Trophoblast cell (in vitro differentiated cells and primary cell): ENCODE measurements around the gene DYSF.

ENCODE experiments used
- DNase-seq, 2 donors: peaks; one replicate each; pipeline ENCODE4 v3.0.0-alpha.2; 2016
- H2AFZ ChIP-seq: 2 replicates; pipeline ENCODE4 v1.6.1; 2013; ENCODE audit warnings: low read length, moderate library complexity, mild to moderate bottlenecking; ENCODE audit not compliant: insufficient read depth, poor library complexity
- H2AK5ac ChIP-seq: 2 replicates; pipeline ENCODE4 v1.6.1; 2013; ENCODE audit warnings: mild to moderate bottlenecking, low read length
- H2BK120ac ChIP-seq: 2 replicates; pipeline ENCODE4 v1.6.1; 2013; ENCODE audit warnings: low read length, mild to moderate bottlenecking, moderate library complexity; ENCODE audit not compliant: insufficient read depth, poor library complexity
- H2BK12ac ChIP-seq: 2 replicates; pipeline ENCODE4 v1.6.1; 2013; ENCODE audit warnings: mild to moderate bottlenecking, low read length, moderate library complexity
- H2BK5ac ChIP-seq: 2 replicates; pipeline ENCODE4 v1.6.1; 2013; ENCODE audit warnings: low read length, low read depth, moderate library complexity, mild to moderate bottlenecking; ENCODE audit not compliant: poor library complexity
- H3K14ac ChIP-seq: 2 replicates; pipeline ENCODE4 v1.6.1; 2013; ENCODE audit warnings: mild to moderate bottlenecking, low read length
- H3K18ac ChIP-seq: 2 replicates; pipeline ENCODE4 v1.6.1; 2013; ENCODE audit warnings: mild to moderate bottlenecking, low read length
- H3K23ac ChIP-seq: 2 replicates; pipeline ENCODE4 v1.6.1; 2013; ENCODE audit warnings: low read length
- H3K27ac ChIP-seq: 2 replicates; pipeline ENCODE4 v1.5.1; 2013; ENCODE audit warnings: low read depth, mild to moderate bottlenecking, inconsistent platforms, low read length, moderate library complexity
- H3K27me3 ChIP-seq: 2 replicates; pipeline ENCODE4 v1.6.1; 2013; ENCODE audit warnings: inconsistent platforms, mild to moderate bottlenecking, low read length, moderate library complexity; ENCODE audit not compliant: insufficient read depth
- H3K36me3 ChIP-seq, 2 experiments: 1 replicate in 1 of 2; 2 replicates in 1 of 2; pipeline ENCODE4 v1.6.1; 2013; ENCODE audit warnings: low read length in 2 of 2, mild to moderate bottlenecking in 2 of 2, moderate library complexity in 1 of 2; ENCODE audit not compliant: insufficient read depth in 2 of 2, control insufficient read depth in 1 of 2
- H3K4ac ChIP-seq: 2 replicates; pipeline ENCODE4 v1.6.1; 2013; ENCODE audit warnings: low read depth, mild to moderate bottlenecking, low read length, moderate library complexity
- H3K4me1 ChIP-seq, 2 experiments: 1 replicate in 1 of 2; 2 replicates in 1 of 2; pipeline ENCODE4 v1.6.1; 2013; ENCODE audit warnings: low read length in 2 of 2, mild to moderate bottlenecking in 2 of 2, moderate library complexity in 1 of 2; ENCODE audit not compliant: insufficient read depth in 2 of 2, control insufficient read depth in 1 of 2
- H3K4me2 ChIP-seq: 2 replicates; pipeline ENCODE4 v1.6.1; 2013; ENCODE audit warnings: inconsistent platforms, mild to moderate bottlenecking, low read length, moderate library complexity
- H3K4me3 ChIP-seq: 2 replicates; pipeline ENCODE4 v1.5.1; 2013; ENCODE audit warnings: mild to moderate bottlenecking, low read depth, low read length, inconsistent platforms
- H3K79me1 ChIP-seq: one replicate; pipeline ENCODE4 v1.6.1; 2013; ENCODE audit warnings: low read length
- H3K79me2 ChIP-seq: 2 replicates; pipeline ENCODE4 v1.6.1; 2013; ENCODE audit warnings: low read length, mild to moderate bottlenecking; ENCODE audit not compliant: control insufficient read depth, insufficient read depth, poor library complexity
- H3K9ac ChIP-seq: 2 replicates; pipeline ENCODE4 v1.6.1; 2013; ENCODE audit warnings: mild to moderate bottlenecking, low read length
- H3K9me3 ChIP-seq: 2 replicates; pipeline ENCODE4 v1.6.1; 2013; ENCODE audit warnings: low read depth, mild to moderate bottlenecking, control low read depth, inconsistent platforms, low read length; ENCODE audit not compliant: insufficient read depth
- H4K12ac ChIP-seq: 2 replicates; pipeline ENCODE4 v1.6.1; 2013; ENCODE audit warnings: low read depth, mild to moderate bottlenecking, low read length, moderate library complexity
- H4K8ac ChIP-seq: 2 replicates; pipeline ENCODE4 v1.6.1; 2013; ENCODE audit warnings: low read depth, mild to moderate bottlenecking, low read length, moderate library complexity
- H4K91ac ChIP-seq: one replicate; pipeline ENCODE4 v1.6.1; 2013; ENCODE audit warnings: low read depth, mild to moderate bottlenecking, low read length, moderate library complexity
- WGBS: extraction: QIAGEN DNeasy Blood & Tissue Kit; methylation state at CpG from one replicate; pipeline ENCODE4 v1.1.7; 2013; ENCODE audit warnings: missing lambda C conversion rate; ENCODE audit not compliant: insufficient read length, insufficient coverage; ENCODE audit errors: extremely low coverage; 5-methylcytosine and 5-hydroxymethylcytosine counted together

The DYSF gene

GRCh38 chr2:71462641-71463341, 9.4 kb downstream of the DYSF start:
- no peak overlapping the region for H4K91ac ChIP-seq
- no peak overlapping the region for H3K4me3 ChIP-seq
- H4K8ac ChIP-seq, result no peak overlapping the region
- no peaks in the 10 kb centered on the region for H3K79me1 ChIP-seq
- H3K9me3 ChIP-seq, result peaks cover 5% of the 10 kb centered on the region
- no peak overlapping the region for H2BK120ac ChIP-seq
- no peak overlapping the region for H3K27ac ChIP-seq
- H3K14ac ChIP-seq, result no peak overlapping the region
- H3K18ac ChIP-seq, result no peak overlapping the region
- no CpG with 5 or more reads among the region's 5 CpGs for WGBS
- H3K4me1 ChIP-seq, result peaks cover 4 to 11% of the 10 kb centered on the region in 2 experiments
- H4K12ac ChIP-seq, result no peak overlapping the region
- no peak overlapping the region for H3K9ac ChIP-seq
- no peak overlapping the region for H3K4ac ChIP-seq
- H2AFZ ChIP-seq, result no peak overlapping the region
- no peak overlapping the region for H3K23ac ChIP-seq
- H3K36me3 ChIP-seq, result no peaks in the 10 kb centered on the region
- no peaks in the 10 kb centered on the region for H3K79me2 ChIP-seq
- no peak overlapping the region for H2BK12ac ChIP-seq
- no peak overlapping the region for H2AK5ac ChIP-seq
- H3K27me3 ChIP-seq, result peaks cover 30% of the 10 kb centered on the region
- no peak for DNase-seq
- H2BK5ac ChIP-seq, result no peak overlapping the region
- no peak overlapping the region for H3K4me2 ChIP-seq

GRCh38 chr2:71463342-71463654, 9.9 kb downstream of the DYSF start:
- H3K18ac ChIP-seq, result no peak overlapping the region
- peaks cover 30% of the 10 kb centered on the region for H3K27me3 ChIP-seq
- no peak overlapping the region for H2AK5ac ChIP-seq
- peaks cover 5% of the 10 kb centered on the region for H3K9me3 ChIP-seq
- H2AFZ ChIP-seq, result no peak overlapping the region
- H3K79me2 ChIP-seq, result no peaks in the 10 kb centered on the region
- no peak overlapping the region for H3K9ac ChIP-seq
- no peak overlapping the region for H4K12ac ChIP-seq
- H3K36me3 ChIP-seq, result no peaks in the 10 kb centered on the region
- H3K4ac ChIP-seq, result no peak overlapping the region
- no peak overlapping the region for H3K4me2 ChIP-seq
- no peak overlapping the region for H2BK12ac ChIP-seq
- H3K79me1 ChIP-seq, result no peaks in the 10 kb centered on the region
- H2BK5ac ChIP-seq, result no peak overlapping the region
- WGBS, result no CpG with 5 or more reads among the region's 7 CpGs
- peaks cover 4 to 11% of the 10 kb centered on the region in 2 experiments for H3K4me1 ChIP-seq
- H3K27ac ChIP-seq, result no peak overlapping the region
- H4K8ac ChIP-seq, result no peak overlapping the region
- no peak for DNase-seq
- no peak overlapping the region for H3K14ac ChIP-seq
- no peak overlapping the region for H4K91ac ChIP-seq
- H3K23ac ChIP-seq, result no peak overlapping the region
- no peak overlapping the region for H3K4me3 ChIP-seq
- no peak overlapping the region for H2BK120ac ChIP-seq

GRCh38 chr2:71464389-71464788, 11.0 kb downstream of the DYSF start:
- Histone ChIP-seq H2BK120ac (no peak overlapping the region), H3K18ac (no peak overlapping the region), H3K79me2 (no peaks in the 10 kb centered on the region), H3K9me3 (peaks cover 5% of the 10 kb centered on the region), H3K27me3 (peaks cover 30% of the 10 kb centered on the region), H3K23ac (no peak overlapping the region), H3K36me3 (no peaks in the 10 kb centered on the region), H3K14ac (no peak overlapping the region), H2BK5ac (no peak overlapping the region), H3K27ac (no peak overlapping the region), H3K79me1 (no peaks in the 10 kb centered on the region), H4K12ac (no peak overlapping the region), H2AK5ac (no peak overlapping the region), H4K8ac (no peak overlapping the region), H3K4me3 (no peak overlapping the region), H2AFZ (no peak overlapping the region), H3K4me2 (no peak overlapping the region), H2BK12ac (no peak overlapping the region), H4K91ac (no peak overlapping the region), H3K4me1 (peaks cover 4 to 7% of the 10 kb centered on the region in 2 experiments), H3K9ac (no peak overlapping the region), H3K4ac (no peak overlapping the region)
- WGBS, result no CpG with 5 or more reads among the region's 6 CpGs
- DNase-seq, result no peak

GRCh38 chr2:71465356-71465755, 12.0 kb downstream of the DYSF start:
- Histone ChIP-seq H2AK5ac (no peak overlapping the region), H3K18ac (no peak overlapping the region), H3K4me3 (no peak overlapping the region), H2AFZ (no peak overlapping the region), H2BK12ac (no peak overlapping the region), H3K27ac (no peak overlapping the region), H3K4me1 (peaks cover 4 to 7% of the 10 kb centered on the region in 2 experiments), H3K4me2 (no peak overlapping the region), H2BK5ac (no peak overlapping the region), H4K8ac (no peak overlapping the region), H3K79me1 (no peaks in the 10 kb centered on the region), H4K12ac (no peak overlapping the region), H2BK120ac (no peak overlapping the region), H3K4ac (no peak overlapping the region), H3K9ac (no peak overlapping the region), H4K91ac (no peak overlapping the region), H3K9me3 (peaks cover 5% of the 10 kb centered on the region), H3K79me2 (no peaks in the 10 kb centered on the region), H3K23ac (no peak overlapping the region), H3K14ac (no peak overlapping the region), H3K36me3 (no peaks in the 10 kb centered on the region), H3K27me3 (peaks cover 30% of the 10 kb centered on the region)
- no peak for DNase-seq
- WGBS, result no CpG with 5 or more reads among the region's 11 CpGs
